ENCODE measurements around the gene BCAT1. TPM values are rescaled to one million over a fixed set of nuclear protein-coding genes. Genes with fewer than 3 reads are reported as not detected.

BCAT1 gene
- total RNA-seq, 1 donor from 2014 or later, result 35.3 TPM

GRCh38 chr12:24795699-24796347 lies 153.1 kb downstream of the BCAT1 start:
- Histone ChIP-seq H3K36me3 (ENCODE audit: control insufficient read depth, insufficient read depth, low read length) (no peaks in the 10 kb centered on the region), H3K27me3 (ENCODE audit: control insufficient read depth, insufficient read depth, low read length) (no peaks in the 10 kb centered on the region), H3K4me3 (ENCODE audit: low read depth, low read length) (no peak overlapping the region)
- DNase-seq (ENCODE audit: low read depth) (no peak), FAIRE-seq (no peak)
- no peak for TF ChIP-seq CTCF (IDR thresholded peaks at IDR 0.05; ENCODE audit: insufficient read depth, low read length, severe bottlenecking)

DNA sequence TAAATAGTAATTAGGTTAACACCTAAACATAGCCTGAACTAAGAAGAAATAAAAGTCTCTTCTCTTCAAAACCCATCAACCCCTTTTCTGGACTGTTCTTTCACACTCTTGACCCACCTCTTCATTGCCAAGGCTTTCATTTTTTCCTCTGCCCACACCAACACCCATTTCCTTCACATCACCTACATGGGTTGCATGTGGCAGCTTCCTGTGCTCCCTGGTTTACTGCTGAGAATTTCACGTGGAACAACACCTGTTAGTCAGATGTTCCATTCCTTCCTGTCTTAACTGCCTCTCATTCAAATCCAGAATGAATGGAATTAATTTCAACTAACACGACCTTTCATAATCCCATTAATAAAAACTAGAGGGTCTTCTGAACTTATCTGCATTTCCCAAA lies 157.3 kb downstream of the BCAT1 start:
- Histone ChIP-seq H3K36me3 (ENCODE audit: control insufficient read depth, insufficient read depth, low read length) (no peaks in the 10 kb centered on the region), H3K4me3 (ENCODE audit: low read depth, low read length) (no peak overlapping the region), H3K27me3 (ENCODE audit: control insufficient read depth, insufficient read depth, low read length) (no peaks in the 10 kb centered on the region)
- no peak for FAIRE-seq
- DNase-seq (ENCODE audit: low read depth), result no peak
- no peak for TF ChIP-seq CTCF (IDR thresholded peaks at IDR 0.05; ENCODE audit: insufficient read depth, low read length, severe bottlenecking)

DNA sequence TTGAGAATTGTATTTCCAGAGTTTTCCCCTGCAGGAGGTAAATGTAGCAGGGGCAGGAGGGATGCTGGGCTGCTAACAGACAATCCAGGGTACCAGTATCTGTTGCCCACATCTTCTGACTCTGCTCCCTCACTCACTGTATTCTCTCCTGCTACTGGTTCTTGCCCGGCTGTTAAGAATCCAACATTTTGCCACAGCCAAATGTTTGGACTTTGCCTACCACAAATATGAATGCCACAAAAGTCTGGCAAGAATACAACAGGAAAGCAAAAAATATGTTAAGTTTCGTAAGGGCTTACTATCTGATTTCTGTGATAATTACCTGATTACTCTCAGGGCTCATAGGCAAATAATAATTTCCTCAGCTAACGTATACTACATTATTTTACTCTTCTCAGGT lies 160.0 kb downstream of the BCAT1 start:
- Histone ChIP-seq H3K27me3 (ENCODE audit: control insufficient read depth, insufficient read depth, low read length) (no peaks in the 10 kb centered on the region), H3K4me3 (ENCODE audit: low read depth, low read length) (no peak overlapping the region), H3K36me3 (ENCODE audit: control insufficient read depth, insufficient read depth, low read length) (no peaks in the 10 kb centered on the region)
- no peak for TF ChIP-seq CTCF (IDR thresholded peaks at IDR 0.05; ENCODE audit: insufficient read depth, low read length, severe bottlenecking)
- DNase-seq (ENCODE audit: low read depth) (no peak), FAIRE-seq (no peak)

- Histone ChIP-seq H3K27me3 (ENCODE audit: control insufficient read depth, insufficient read depth, low read length) (peaks cover 1% of the 10 kb centered on the region), H3K36me3 (ENCODE audit: control insufficient read depth, insufficient read depth, low read length) (no peaks in the 10 kb centered on the region), H3K4me3 (ENCODE audit: low read depth, low read length) (no peak overlapping the region)
- FAIRE-seq (no peak), DNase-seq (ENCODE audit: low read depth) (peak; percentile 28)
- TF ChIP-seq CTCF (IDR thresholded peaks at IDR 0.05; ENCODE audit: insufficient read depth, low read length, severe bottlenecking), result no peak
These were observed 168.1 kb downstream of the BCAT1 start for GRCh38 chr12:24780697-24781368.

- Histone ChIP-seq H3K36me3 (ENCODE audit: control insufficient read depth, insufficient read depth, low read length) (no peaks in the 10 kb centered on the region), H3K27me3 (ENCODE audit: control insufficient read depth, insufficient read depth, low read length) (peaks cover 1% of the 10 kb centered on the region), H3K4me3 (ENCODE audit: low read depth, low read length) (no peak overlapping the region)
- FAIRE-seq, result no peak
- peak; percentile 63 for DNase-seq (ENCODE audit: low read depth)
- TF ChIP-seq CTCF (IDR thresholded peaks at IDR 0.05; ENCODE audit: insufficient read depth, low read length, severe bottlenecking), result peak; percentile 50
These were observed 170.2 kb downstream of the BCAT1 start for GRCh38 chr12:24778486-24779304.

All from bronchial epithelial cell (primary cell).